NK-92 (cell line): ENCODE results near the gene FOXD4L4.
"Not testable (repeated sequence)": the region's sequence is repeated elsewhere in the genome, so short reads cannot be mapped to it uniquely, and the experiment has no call there.

ENCODE experiments used
- DNase-seq: peaks from one replicate; lab custom pipeline; 2025; ENCODE audit not compliant: unreplicated experiment; lab: John Stamatoyannopoulos, UW

FOXD4L4 gene

DNA sequence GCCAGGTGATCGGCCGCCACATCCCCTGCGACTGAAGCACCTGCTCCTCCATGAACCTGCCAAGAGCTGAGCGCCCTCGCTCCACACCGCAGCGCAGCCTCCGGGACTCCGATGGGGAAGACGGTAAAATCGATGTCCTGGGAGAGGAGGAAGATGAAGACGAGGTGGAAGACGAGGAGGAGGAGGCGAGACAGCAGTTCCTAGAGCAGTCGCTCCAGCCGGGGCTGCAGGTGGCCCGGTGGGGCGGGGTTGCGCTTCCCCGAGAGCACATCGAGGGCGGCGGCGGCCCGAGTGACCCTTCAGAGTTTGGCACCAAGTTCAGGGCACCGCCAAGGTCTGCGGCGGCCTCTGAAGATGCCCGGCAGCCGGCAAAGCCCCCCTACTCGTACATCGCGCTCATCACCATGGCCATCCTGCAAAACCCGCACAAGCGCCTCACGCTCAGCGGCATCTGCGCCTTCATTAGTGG, at the start of gene FOXD4L4:
TSS of gene FOXD4L4 (plus strand) at position 51 of the 469 bp plus-strand sequence. CDS start at position 51, 0 bp downstream.
- not testable (repeated sequence) for DNase-seq

DNA sequence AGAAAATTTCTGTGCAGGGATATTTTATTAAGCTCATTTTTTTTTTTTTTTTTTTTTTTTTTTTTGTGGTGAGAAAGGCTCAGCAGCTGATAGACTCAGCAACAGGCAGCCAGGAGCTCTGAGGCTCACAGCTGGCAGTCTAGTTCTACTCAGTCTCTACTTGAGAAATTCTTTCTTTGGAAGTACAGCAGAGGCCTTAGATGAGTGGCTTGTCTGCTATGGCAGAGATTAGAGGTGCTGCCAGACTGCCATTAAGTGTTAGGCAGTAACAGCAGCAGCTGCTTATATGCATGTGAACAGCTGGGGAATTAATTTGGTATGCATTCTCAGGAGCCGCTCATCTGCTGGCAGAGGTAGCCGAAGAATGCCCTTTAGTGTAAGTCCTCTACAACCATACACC, 33.4 kb upstream of the FOXD4L4 start:
- DNase-seq: not testable (repeated sequence)

DNA sequence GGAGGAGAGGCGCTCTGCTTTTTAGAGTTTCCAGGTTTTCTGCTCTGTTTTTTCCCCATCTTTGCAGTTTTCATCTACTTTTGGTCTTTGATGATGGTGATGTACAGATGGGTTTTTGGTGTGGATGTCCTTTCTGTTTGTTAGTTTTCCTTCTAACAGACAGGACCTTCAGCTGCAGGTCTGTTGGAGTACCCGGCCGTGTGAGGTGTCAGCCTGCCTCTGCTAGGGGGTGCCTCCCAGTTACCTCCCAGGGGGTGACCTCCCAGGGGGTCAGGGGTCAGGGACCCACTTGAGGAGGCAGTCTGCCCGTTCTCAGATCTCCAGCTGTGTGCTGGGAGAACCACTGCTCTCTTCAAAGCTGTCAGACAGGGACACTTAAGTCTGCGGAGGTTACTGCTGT, 22.5 kb upstream of the FOXD4L4 start:
- DNase-seq: not testable (repeated sequence)

DNA sequence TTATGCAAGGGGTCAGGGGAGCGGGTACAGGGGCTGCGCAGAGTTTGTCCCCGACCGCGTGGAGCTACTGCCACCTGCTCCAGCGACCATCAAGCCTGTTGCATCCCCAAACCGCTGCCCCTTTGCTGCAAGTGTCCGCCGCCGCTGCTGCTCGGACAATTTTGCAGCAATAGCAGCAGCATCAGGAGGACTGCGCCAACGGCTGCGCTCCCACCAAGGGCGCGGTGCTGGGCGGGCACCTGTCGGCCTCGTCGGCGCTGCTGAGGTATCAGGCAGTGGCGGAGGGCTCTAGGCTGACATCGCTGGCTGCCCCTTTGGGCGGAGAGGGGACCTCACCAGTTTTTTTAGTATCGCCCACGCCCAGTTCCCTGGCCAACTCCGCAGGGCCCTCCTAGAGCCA, 1.2 kb downstream of the FOXD4L4 start:
- DNase-seq: not testable (repeated sequence)
